ENCODE results near the gene UNC80.
A peak's percentile ranks its signal among the peaks of the same experiment; 100 is the strongest.

UNC80 gene

GRCh38 chr2:209976698-209977385 lies 205.2 kb downstream of the UNC80 start:
- DNase-seq, result no peak

- no peak for DNase-seq
Measured at GRCh38 chr2:209977386-209978239, 206.0 kb downstream of the UNC80 start.

DNA sequence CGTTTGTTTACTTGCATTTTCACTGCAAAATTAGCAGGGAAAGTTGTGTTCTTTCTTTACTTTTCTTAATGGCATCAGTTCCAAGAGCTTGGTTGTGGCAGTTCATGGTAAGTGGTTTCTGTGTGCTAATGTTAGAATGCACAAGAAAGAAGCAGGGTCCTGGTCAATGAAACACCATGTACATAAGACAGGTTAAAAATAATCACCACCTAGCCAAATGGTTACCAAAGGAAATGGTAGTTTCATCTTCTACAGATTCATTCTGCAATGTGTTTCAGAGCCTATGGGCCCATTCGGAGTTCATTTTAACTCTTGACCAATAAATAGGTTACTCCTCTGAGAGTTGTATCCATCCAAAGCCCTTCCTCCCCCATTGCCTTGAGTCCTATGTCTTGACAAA lies 212.7 kb downstream of the UNC80 start:
- no peak for DNase-seq

- DNase-seq, result no peak
Measured at GRCh38 chr2:209985874-209986273, 214.2 kb downstream of the UNC80 start.

DNA sequence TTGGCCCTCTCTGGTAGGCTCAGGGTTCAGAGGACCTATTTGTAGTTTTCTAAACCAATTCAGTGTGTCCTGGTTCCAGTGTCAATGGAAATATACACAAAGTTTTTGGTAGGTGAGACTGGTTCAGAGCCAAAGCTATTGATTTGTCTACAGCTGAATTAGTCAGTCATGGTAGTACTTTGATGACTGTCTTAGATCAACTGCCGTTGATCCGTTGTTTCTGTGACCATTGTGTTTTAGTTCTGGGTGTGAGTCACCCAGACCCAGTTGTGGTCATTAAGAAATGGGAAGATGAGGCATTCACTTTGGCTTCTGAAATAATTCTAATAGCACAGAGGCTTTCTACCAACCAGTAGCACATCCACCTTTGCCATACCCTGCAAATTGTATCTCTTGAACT lies 214.8 kb downstream of the UNC80 start:
- DNase-seq, result no peak

DNA sequence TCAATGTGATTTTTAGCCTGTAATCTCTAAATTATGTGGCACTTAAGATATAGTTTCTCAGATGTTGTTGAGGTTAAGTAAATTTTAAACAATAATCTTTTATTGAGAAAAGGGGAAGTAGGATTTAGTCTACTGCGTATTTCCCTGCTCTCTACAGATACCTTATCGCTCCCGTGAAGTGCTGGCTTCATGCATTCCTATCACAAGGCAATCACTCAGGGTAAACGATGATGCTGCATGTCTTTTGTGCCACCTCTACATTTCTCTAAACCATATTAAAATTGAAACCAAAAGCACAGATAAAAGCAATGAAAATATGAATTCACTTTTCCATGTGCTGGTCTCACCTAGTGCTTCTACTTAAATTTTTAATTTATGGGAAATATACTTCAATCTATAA lies 216.4 kb downstream of the UNC80 start:
- DNase-seq, result no peak

- no peak for DNase-seq
Measured at GRCh38 chr2:209990838-209991237, 219.2 kb downstream of the UNC80 start.

- DNase-seq, result no peak
Measured at GRCh38 chr2:209993968-209994367, 222.3 kb downstream of the UNC80 start.

DNA sequence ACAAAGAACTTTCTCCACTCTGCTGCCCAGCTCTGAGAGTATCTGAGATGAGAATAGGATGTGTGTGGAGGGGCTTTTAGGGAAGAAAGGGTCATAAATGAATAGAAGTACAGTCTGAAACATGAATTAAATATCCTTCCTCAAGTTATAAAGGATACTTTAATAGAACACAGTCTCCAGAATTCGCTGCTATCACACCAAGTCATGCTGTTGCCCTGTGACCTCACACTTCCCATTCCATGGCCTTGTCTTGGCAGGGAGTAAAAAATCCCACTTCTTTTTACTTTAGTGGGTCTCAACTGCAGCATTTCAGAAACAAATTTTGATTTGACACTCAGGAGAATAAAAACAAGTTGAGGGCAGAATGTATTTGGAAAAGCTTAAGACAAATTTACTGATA lies 227.0 kb downstream of the UNC80 start:
- DNase-seq, result no peak

DNA sequence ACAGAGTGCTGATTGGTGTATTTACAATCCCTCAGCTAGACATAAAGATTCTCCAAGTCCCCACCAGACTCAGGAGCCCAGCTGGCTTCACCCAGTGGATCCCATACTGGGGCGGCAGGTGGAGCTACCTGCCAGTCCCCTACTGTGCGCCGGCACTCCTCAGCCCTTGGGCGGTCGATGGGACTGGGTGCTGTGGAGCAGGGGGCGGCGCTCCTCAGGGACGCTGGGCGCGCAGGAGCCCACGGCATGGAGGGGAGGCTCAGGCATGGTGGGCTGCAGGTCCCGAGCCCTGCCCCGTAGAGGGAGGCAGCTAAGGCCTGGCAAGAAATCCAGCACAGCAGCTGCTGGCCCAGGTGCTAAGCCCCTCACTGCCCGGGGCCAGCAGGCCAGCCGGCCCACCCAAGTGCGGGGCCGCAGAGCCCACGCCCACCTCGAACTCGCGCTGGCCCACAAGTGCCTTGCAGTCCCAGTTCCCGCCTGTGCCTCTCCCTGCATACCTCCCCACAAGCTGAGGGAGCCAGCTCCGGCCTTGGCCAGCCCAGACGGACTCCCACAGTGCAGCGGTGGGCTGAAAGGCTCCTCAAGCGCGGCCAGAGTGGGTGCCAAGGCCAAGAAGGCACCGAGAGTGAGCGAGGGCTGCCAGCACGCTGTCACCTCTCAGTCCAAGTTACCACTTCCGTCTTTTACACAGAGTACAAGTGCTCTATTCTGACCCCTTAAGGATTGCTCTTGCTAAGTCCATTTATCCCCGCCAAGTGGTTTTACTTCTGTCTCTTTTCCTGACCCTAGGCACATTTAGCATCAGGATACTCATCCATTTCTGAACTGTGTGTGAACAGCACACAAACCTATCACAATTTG lies 229.1 kb downstream of the UNC80 start:
- no peak for DNase-seq

GRCh38 chr2:210002158-210003157 lies 230.8 kb downstream of the UNC80 start, which contains the start of gene RPE:
Gene RPE, plus strand, starts transcription at chr2:210002638. Its CDS starts 24 bp downstream, at chr2:210002662.
- DNase-seq, result peak; percentile 98

- DNase-seq, result no peak
Measured at GRCh38 chr2:210003359-210003758, 231.7 kb downstream of the UNC80 start.

GRCh38 chr2:210004881-210005280 lies 233.2 kb downstream of the UNC80 start:
- no peak for DNase-seq

- no peak for DNase-seq
Measured at GRCh38 chr2:210007895-210008294, 236.3 kb downstream of the UNC80 start.

DNA sequence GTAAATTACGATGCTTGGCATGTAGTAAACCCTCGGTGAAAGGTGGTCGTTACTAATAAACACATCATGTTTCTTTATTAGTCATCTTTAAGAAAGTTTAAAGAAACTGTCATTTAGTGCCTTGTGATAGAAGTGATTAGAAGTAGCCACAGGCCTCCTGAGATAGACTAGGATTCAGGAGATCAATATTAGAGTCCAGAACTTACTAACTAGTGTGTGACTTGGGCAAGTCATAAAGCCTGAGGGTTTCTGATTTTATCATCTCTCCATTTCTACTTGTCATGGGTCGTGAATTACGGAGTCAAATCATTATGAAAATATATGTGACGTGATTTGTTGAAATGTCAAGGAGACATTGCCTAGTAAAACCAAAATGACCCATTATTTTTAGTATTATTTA lies 237.5 kb downstream of the UNC80 start:
- DNase-seq, result no peak

DNA sequence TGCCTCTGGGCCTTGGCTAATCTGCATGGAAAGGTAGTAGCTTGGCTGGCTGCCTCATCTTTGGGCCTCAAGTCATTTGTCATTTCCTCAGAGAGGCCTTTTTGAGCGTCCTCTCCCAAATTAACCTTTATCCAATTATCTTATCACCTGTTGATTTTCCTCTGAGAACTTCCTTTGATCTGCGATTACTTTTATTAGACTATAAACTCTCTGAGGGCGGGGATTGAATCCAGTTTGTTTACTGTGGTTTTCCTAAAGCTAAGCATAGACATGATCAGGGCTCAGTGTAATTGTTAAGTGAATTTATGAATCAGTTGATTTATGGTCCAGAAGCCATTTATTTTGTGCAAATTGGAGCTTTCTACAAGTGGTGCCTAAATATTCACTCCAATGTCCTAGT lies 238.3 kb downstream of the UNC80 start:
- no peak for DNase-seq

DNA sequence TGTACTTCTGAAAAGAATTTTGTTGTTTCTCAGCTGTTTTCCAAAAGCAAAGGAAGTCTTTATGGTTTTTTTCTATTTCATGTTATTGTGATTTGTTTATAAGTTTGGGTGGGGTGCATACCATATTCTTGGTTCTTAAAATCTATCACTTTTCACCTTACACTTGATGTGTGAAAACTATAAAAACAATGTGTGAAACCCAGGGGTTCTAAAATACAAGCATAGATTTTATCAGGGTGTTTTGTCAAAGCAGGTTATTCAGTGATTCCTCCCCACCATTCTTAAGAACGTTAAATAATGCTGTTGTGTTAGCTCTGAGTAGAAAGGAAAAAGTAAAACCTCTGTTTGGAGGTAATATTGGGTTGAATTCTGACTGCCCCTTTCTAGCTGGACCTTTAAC lies 248.5 kb downstream of the UNC80 start:
- no peak for DNase-seq

DNA sequence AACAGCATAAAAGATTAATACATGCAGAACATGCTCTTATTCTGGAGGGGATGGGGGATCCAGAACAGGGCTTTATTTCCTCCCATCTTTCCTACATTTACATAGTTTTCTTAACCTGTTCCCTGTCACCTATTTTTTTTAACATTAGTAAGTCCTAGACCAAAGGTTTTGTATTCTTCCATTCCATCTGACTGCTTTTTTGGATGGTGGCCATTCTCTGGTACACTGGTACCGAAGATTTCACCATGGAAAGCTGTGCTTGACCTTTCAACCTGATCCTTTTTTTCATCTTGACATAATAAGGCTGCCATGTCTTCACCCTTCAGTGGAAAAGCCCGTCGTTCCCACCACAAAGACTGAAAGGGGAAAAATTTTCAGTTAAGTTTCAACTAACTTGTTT lies 251.2 kb downstream of the UNC80 start:
- DNase-seq, result no peak

DNA sequence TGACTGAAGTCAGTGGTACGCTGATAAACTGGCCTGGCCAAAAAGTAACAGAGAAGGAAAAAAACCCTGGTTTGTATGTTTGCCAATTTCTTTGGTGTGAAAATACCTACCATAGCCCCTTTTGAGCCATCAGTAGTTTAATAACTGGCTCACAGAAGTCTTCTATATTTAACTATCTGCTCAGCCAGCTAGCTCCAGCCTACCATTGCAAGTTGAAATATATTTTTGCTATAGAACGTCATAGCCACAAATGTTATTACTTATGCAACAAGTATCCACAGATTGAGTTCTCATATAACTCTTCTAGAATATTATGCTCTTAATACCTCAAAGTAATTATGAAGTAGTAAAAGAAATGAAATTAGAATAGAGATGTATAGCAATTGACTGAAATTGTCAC lies 256.0 kb downstream of the UNC80 start:
- no peak for DNase-seq

GRCh38 chr2:210028178-210028577 lies 256.5 kb downstream of the UNC80 start:
- DNase-seq, result no peak

DNA sequence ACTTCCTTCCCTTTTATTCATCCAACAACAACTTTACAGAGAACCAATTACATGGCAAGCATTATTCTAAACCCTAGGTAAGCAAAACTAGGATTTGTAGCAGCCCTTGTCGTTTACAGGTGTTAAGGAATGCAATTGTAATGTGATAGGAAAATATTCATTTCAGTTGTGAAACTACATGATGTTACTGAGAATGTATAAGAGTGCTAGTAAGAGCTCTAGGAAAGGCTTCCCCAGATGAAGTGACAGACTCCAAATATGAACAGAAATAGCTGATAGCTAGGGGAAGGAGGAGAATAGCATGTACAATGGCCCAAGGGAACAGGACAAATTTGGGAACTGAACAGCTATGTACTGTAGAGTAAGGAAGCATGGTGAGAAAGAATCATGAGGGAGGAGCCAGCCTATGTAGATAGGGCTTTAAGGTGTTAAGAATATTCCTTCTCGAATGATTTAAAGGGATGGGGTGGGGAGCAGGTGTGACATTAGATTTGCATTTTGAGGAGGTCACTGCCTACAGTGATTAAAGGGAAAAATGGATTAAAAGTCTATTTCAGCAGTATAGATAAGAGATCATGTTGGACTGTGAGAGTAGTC lies 262.6 kb downstream of the UNC80 start:
- no peak for DNase-seq

DNA sequence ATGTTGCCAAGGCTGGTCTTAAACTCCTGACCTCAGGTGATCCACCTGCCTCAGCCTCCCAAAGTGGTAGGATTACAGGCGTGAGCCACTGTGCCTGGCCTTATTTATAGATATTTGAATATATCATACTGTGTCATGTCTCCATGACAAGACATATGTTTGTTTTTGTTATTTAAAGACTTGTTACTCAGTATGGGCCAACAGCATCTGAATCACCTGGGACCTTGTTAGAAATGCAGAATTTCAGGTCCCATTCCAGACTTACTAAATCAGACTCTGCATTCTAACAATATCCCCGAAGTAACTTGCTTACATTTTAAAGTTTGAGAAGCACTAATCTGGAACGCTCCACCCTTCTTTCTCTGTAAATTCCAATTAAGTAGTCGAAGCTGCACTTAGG lies 264.0 kb downstream of the UNC80 start:
- no peak for DNase-seq

Data from activated T-cell treated with anti-CD3 and anti-CD28 coated beads for 4 hours (primary cell).